Fibroblast of pulmonary artery (primary cell): ENCODE data around the gene NEURL4.
"Not testable (repeated sequence)": the region's sequence is repeated elsewhere in the genome, so short reads cannot be mapped to it uniquely, and the experiment has no call there.

Source experiments
- DNase-seq: peaks from one replicate; pipeline ENCODE4 v3.0.0-alpha.2; 2010; ENCODE audit warnings: low read depth
- H3K4me3 ChIP-seq: replicated peaks from 2 replicates; pipeline ENCODE4 v1.5.1; 2011; ENCODE audit warnings: low read depth, mild to moderate bottlenecking, control low read depth, low read length, moderate library complexity
- TF ChIP-seq, protein P1 (sequence below): IDR thresholded peaks from 2 replicates; pipeline ENCODE4 v1.5.1; 2011; ENCODE audit warnings: mild to moderate bottlenecking, control low read depth, low read length, inconsistent platforms; ENCODE audit errors: missing control alignments

Gene NEURL4

DNA sequence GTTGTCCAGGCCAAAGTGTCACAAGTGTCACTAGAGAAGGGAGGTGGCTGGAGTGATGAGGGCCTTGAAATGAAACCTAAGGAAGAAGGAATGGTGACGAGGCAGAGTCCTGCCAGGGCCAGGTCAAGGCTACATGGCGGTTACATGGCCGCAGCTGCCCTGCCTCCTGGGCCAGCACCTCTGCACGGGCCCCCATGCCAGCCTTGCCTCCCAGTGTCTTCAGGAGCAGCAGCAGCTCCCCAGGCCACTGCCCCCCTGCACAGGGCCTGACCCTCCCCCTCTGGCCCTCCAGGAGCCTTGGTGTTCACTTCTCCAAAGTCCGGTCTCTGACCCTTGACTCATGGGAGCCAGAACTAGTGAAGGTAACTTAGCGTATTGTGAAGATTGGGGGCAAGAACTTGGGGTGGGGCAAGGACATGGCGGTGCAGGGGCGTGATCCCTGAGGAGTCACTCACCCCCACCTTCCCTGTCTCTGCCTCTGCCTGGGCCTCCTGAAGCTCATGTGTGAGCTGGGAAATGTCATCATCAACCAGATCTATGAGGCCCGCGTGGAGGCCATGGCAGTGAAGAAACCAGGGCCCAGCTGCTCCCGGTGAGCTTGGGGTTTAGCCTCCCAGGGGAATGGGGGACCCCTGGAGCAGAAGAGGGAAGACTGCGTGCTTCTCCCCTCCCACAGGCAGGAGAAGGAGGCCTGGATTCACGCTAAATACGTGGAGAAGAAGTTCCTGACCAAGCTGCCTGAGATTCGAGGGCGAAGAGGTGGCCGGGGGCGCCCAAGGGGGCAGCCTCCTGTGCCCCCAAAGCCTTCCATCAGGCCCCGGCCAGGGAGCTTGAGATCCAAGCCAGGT, 18.7 kb upstream of the NEURL4 start:
- no peak for DNase-seq
- no peak overlapping the region for H3K4me3 ChIP-seq
- TF ChIP-seq, protein P1, sequence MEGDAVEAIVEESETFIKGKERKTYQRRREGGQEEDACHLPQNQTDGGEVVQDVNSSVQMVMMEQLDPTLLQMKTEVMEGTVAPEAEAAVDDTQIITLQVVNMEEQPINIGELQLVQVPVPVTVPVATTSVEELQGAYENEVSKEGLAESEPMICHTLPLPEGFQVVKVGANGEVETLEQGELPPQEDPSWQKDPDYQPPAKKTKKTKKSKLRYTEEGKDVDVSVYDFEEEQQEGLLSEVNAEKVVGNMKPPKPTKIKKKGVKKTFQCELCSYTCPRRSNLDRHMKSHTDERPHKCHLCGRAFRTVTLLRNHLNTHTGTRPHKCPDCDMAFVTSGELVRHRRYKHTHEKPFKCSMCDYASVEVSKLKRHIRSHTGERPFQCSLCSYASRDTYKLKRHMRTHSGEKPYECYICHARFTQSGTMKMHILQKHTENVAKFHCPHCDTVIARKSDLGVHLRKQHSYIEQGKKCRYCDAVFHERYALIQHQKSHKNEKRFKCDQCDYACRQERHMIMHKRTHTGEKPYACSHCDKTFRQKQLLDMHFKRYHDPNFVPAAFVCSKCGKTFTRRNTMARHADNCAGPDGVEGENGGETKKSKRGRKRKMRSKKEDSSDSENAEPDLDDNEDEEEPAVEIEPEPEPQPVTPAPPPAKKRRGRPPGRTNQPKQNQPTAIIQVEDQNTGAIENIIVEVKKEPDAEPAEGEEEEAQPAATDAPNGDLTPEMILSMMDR: no peak

DNA sequence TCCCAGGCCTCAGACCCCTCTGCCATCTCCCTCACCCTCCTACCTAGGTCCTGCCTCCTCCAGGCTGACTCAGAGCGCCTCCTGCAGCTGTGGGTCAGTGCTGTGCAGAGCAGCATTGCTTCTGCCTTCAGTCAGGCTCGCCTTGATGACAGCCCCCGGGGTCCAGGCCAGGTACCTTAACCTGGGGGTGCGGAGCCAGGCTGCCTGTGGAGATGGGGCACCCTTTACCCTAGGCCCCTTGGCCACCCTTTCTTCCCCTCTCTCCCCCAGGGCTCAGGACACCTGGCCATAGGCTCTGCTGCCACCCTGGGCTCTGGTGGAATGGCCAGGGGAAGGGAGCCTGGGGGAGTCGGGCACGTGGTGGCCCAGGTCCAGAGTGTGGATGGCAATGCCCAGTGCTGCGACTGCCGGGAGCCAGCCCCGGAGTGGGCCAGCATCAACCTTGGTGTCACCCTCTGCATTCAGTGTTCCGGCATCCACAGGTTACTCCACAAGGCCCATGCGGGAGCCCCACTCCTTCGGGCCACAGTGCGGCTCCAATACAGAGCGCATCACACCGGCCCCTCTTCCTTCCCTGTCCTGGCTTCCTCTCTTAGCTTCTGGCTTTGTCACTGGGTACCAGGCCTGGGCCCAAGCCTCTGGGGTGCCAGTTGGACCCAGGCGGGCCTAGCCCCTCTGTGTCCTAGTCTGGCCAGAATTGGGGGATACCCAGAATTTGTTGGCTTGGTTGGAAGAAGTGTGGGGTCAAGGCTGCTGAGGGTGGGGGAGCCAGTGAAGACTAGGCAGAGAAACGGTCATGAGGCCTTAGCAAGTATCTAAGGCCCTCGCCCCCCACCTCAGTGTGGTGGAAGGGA, 17.9 kb upstream of the NEURL4 start:
- TF ChIP-seq, protein P1: no peak
- H3K4me3 ChIP-seq: no peak overlapping the region
- no peak for DNase-seq

DNA sequence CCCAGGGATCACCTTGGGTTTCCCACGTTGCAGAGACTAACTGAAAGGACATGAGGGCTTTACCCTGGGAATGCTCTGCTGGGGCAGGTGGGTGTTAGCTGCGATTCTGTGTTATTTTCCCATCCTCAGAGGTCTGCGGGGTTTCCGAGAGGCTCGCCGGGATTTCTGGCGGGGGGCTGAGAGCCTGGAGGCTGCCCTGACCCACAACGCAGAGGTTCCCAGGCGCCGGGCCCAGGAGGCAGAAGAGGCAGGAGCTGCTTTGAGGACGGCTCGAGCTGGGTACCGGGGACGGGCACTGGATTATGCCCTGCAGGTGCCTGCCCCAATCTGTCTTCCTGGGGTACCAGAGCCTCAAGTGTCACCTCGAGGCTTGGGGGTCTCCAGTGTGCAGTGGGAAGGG, 14.1 kb upstream of the NEURL4 start:
- no peak for DNase-seq
- no peak overlapping the region for H3K4me3 ChIP-seq
- TF ChIP-seq, protein P1: no peak

DNA sequence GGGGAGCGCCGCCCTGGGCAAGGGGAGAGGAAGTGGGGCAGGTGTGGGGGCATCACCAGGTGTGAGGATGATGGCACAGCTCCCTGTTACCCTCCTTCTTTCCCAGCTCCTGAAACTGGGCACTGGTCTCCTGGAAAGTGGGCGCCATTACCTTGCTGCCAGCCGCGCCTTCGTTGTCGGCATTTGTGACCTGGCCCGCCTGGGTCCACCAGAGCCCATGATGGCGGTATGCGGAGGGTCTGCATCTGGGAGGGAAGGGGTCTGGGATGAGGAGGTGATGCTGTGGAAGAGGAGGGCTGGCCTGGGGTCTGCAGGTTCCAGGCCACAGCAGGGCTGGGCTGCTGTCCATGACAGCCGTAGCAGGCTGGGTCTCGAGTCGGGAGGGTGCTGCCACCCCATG, 12.7 kb upstream of the NEURL4 start:
- DNase-seq: no peak
- no peak overlapping the region for H3K4me3 ChIP-seq
- TF ChIP-seq, protein P1: no peak

DNA sequence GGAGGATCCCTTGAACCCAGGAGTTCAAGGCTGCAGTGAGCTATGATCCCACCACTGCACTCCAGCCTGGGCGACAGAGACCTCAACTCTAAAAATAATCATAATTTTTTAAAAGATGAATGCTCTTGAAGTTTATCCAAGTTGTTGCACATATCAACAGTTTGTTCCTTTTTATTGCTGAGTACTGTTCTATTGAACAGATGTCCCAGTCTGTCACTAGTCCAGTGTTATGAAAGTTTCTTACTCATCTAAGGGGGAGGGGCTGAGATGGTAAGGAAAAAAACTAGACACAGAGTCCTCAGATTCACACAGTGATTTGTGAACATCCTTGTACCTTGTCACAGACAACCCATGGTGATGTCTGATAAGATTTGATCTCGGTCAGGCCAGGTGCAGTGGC, 11.0 kb upstream of the NEURL4 start:
- no peak for DNase-seq
- TF ChIP-seq, protein P1: no peak
- H3K4me3 ChIP-seq: no peak overlapping the region

DNA sequence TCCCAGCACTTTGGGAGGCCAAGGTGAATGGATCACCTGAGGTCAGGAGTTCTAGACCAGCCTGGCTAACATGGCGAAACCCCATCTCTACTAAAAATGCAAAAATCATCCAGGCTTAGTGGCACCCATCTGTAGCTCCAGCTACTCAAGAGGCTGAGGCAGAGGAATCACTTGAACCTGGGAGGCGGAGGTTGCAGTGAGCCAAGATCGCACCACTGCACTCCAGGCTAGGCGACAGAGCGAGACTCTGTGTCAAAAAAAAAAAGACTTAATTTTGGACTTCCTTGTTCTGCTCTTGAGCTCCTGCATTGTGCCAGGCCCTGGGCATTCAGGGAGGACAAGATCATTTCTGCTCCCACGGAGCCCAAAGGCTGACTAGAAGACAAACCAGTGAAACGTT, 8.5 kb upstream of the NEURL4 start:
- not testable (repeated sequence) for H3K4me3 ChIP-seq, DNase-seq

DNA sequence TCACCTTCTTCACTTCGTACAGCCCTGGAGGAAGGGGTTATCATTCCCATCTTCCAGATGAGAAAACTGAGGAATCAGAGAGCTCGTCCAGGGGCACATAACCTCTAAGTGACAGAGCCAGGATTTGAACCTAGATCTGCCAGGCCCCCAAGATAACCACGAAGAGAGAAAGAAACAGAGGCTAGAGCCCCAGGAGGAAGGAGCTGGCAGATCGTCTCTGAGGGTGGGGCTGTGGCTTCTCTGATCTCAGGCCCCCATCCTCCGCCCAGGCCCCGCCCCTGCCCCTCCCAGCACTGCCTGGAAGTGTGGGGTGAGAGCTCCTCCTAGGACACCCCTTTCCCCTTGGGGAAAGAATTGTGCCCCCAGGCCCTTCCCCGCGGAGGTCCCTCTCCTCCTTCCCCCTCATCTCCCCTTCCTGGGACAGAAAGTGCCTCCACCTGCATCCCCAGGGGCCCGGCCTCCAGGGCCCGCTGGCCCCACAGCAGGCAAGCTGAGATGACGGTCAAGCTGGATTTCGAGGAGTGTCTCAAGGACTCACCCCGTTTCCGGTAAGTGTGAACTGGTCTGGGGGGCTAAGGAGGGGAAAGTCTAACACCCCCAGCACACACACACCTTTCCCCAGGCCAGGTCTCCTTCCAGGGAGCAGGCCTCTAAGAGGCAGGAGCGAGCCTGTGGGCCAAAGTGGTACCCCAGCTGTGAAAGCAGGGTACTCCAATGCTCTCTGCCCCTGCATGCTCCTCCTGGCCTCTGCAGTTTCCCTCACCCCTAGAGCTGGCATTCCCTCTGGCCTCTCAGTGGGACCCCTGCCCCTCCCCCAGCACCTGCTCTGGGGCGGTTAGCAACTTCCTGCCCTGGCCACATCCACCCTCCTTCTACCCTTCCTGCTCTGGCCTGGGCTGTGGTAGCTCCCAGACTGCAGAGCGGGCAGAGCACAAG, 7.4 kb upstream of the NEURL4 start, which contains the start of gene ACAP1:
ACAP1 (plus strand) TSS at position 290 of the 936 bp plus-strand sequence; CDS start at position 496, 206 bp downstream.
- DNase-seq: no peak
- TF ChIP-seq, protein P1: no peak
- H3K4me3 ChIP-seq: no peak within 1 kb of the TSS

DNA sequence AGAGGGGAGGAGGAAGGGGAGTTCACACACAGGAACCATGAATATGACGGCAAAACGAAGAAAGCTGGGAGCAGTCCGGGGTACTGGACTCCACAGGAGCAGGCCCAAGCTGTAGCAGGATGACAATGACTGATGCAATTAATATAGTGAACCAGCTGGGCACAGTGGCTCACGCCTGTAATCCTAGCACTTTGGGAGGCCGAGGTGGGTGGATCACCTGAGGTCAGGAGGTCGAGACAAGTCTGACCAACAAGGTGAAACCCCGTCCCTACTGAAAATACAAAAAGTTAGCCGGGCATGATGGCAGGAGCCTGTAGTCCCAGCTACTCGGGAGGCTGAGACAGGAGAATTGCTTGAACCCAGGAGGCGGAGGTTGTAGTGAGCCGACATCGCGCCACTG, 6.6 kb upstream of the NEURL4 start:
- not testable (repeated sequence) for H3K4me3 ChIP-seq, DNase-seq
